Measurements from ENCODE around the gene SORCS1. TPM values are rescaled to one million over a fixed set of nuclear protein-coding genes. Genes with fewer than 3 reads are reported as not detected.

Gene SORCS1
- total RNA-seq, 1 experiment from 2014 or later, result not detected

GRCh38 chr10:106612381-106612780 lies 552.1 kb downstream of the SORCS1 start:
- intact Hi-C loops (cut with micrococcal nuclease; ENCODE audit: unreplicated experiment), result no loop called here
- no peaks in the 10 kb centered on the region for H3K36me3 ChIP-seq (ENCODE audit: low read depth)

GRCh38 chr10:106609470-106610266 lies 554.8 kb downstream of the SORCS1 start:
- CTCF ChIA-PET, result no interaction called here
- H3F3A ChIP-seq (ENCODE audit: insufficient read depth, low read depth), result no peaks in the 10 kb centered on the region
- no peaks in the 10 kb centered on the region for H3K36me3 ChIP-seq (ENCODE audit: low read depth)
- intact Hi-C loops (cut with micrococcal nuclease; ENCODE audit: unreplicated experiment), result no loop called here
- no peaks in the 10 kb centered on the region for H3K9me2 ChIP-seq (ENCODE audit: insufficient read depth)
- BruUV-seq (replicated peaks), result no TSS peak
- no peak overlapping the region for H3K4me2 ChIP-seq
- no peaks in the 10 kb centered on the region for H3K9me3 ChIP-seq (ENCODE audit: insufficient read depth, low read depth)
- DNase-seq, result no peak
- POLR2A ChIA-PET (ENCODE audit: unreplicated experiment), result no interaction called here
- H4K20me1 ChIP-seq (ENCODE audit: insufficient read depth), result no peaks in the 10 kb centered on the region
- H2AFZ ChIP-seq, result no peak overlapping the region
- no peaks in the 10 kb centered on the region for H3K27me3 ChIP-seq (ENCODE audit: insufficient read depth, low read depth)
- no peak overlapping the region for H3K27ac ChIP-seq
- H3K4me1 ChIP-seq (replicated peaks; ENCODE audit: insufficient read depth), result no peaks in the 10 kb centered on the region
- no peaks in the 10 kb centered on the region for H3K79me2 ChIP-seq (ENCODE audit: low read depth)
- no peak for TF ChIP-seq EZH2 (IDR thresholded peaks at IDR 0.05; ENCODE audit: low read depth)
- TF ChIP-seq CTCF (conservative IDR thresholded peaks at IDR 0.05), result no peak; the same call in 1 of the 2 replicates
- no peak overlapping the region for H3K4me3 ChIP-seq

More at GRCh38 chr10:106612381-106612780, 552.1 kb downstream of the SORCS1 start:
- CTCF ChIA-PET, result no interaction called here
- H3K79me2 ChIP-seq (ENCODE audit: low read depth), result no peaks in the 10 kb centered on the region
- no peaks in the 10 kb centered on the region for H3K27me3 ChIP-seq (ENCODE audit: insufficient read depth, low read depth)
- H4K20me1 ChIP-seq (ENCODE audit: insufficient read depth), result no peaks in the 10 kb centered on the region
- H3F3A ChIP-seq (ENCODE audit: insufficient read depth, low read depth), result no peaks in the 10 kb centered on the region
- no peak overlapping the region for H3K4me2 ChIP-seq
- no TSS peak for BruUV-seq (replicated peaks)
- H3K9me2 ChIP-seq (ENCODE audit: insufficient read depth), result no peaks in the 10 kb centered on the region
- TF ChIP-seq EZH2 (IDR thresholded peaks at IDR 0.05; ENCODE audit: low read depth) (no peak), CTCF (conservative IDR thresholded peaks at IDR 0.05) (no peak)
- H3K4me3 ChIP-seq, result no peak overlapping the region
- no peak for DNase-seq
- H3K4me1 ChIP-seq (replicated peaks; ENCODE audit: insufficient read depth), result no peaks in the 10 kb centered on the region
- POLR2A ChIA-PET (ENCODE audit: unreplicated experiment), result no interaction called here
- H2AFZ ChIP-seq, result no peak overlapping the region
- no peak overlapping the region for H3K27ac ChIP-seq
- no peaks in the 10 kb centered on the region for H3K9me3 ChIP-seq (ENCODE audit: insufficient read depth, low read depth)

GRCh38 chr10:106608066-106608465 lies 556.4 kb downstream of the SORCS1 start:
- DNase-seq, result no peak
- H3K9me3 ChIP-seq (ENCODE audit: insufficient read depth, low read depth), result no peaks in the 10 kb centered on the region
- no peaks in the 10 kb centered on the region for H3K79me2 ChIP-seq (ENCODE audit: low read depth)
- H4K20me1 ChIP-seq (ENCODE audit: insufficient read depth), result no peaks in the 10 kb centered on the region
- ChIA-PET CTCF (no interaction called here), POLR2A (ENCODE audit: unreplicated experiment) (no interaction called here)
- TF ChIP-seq EZH2 (IDR thresholded peaks at IDR 0.05; ENCODE audit: low read depth) (no peak), CTCF (conservative IDR thresholded peaks at IDR 0.05) (no peak)
- H3K27me3 ChIP-seq (ENCODE audit: insufficient read depth, low read depth), result no peaks in the 10 kb centered on the region
- no peak overlapping the region for H3K4me2 ChIP-seq
- no peak overlapping the region for H3K4me3 ChIP-seq
- no peak overlapping the region for H3K27ac ChIP-seq
- no peaks in the 10 kb centered on the region for H3K9me2 ChIP-seq (ENCODE audit: insufficient read depth)
- intact Hi-C loops (cut with micrococcal nuclease; ENCODE audit: unreplicated experiment), result no loop called here
- no peaks in the 10 kb centered on the region for H3K4me1 ChIP-seq (replicated peaks; ENCODE audit: insufficient read depth)
- H3K36me3 ChIP-seq (ENCODE audit: low read depth), result no peaks in the 10 kb centered on the region
- H2AFZ ChIP-seq, result no peak overlapping the region
- no TSS peak for BruUV-seq (replicated peaks)
- no peaks in the 10 kb centered on the region for H3F3A ChIP-seq (ENCODE audit: insufficient read depth, low read depth)

All from PC-9 (cell line).